SK-N-SH (cell line): ENCODE measurements around the gene IDH3A. TPM values are rescaled to one million over a fixed set of nuclear protein-coding genes. Genes with fewer than 3 reads are reported as not detected.

ENCODE experiments used
- CTCF ChIA-PET: fragments of 300-600, 350-600 bp; formaldehyde crosslinking; extraction: SDS; loops from one replicate; lab custom pipeline; 2021; lab: Yijun Ruan, JAX
- POLR2A ChIA-PET: fragments of 350-600 bp; sonication (Branson Sonifier 250); formaldehyde crosslinking; extraction: SDS; loops from one replicate; lab custom pipeline; 2020; ENCODE audit warnings: antibody characterized with exemption, inconsistent platforms; lab: Yijun Ruan, JAX
- DNase-seq: peaks from one replicate; pipeline ENCODE4 v3.0.0; 2012
- H2AFZ ChIP-seq: fragments of 200-600 bp; sonication (generic); 2 replicates; pipeline ENCODE4 v1.8.1; 2016; ENCODE audit warnings: antibody characterized with exemption, mild to moderate bottlenecking, low read depth
- H3F3A ChIP-seq: fragments of 200-600 bp; sonication (generic); replicated peaks from 2 replicates; pipeline ENCODE3; 2016; ENCODE audit warnings: antibody characterized with exemption, mild to moderate bottlenecking; ENCODE audit not compliant: insufficient read depth
- H3K27ac ChIP-seq, 2 experiments: fragments of 200-500 bp in 1 of 2; fragments of 200-600 bp in 1 of 2; sonication (Bioruptor generic) in 1 of 2; sonication (generic), shearing (Covaris generic) in 1 of 2; 2 replicates each; pipeline versions ENCODE4 v1.5.1 to v1.6.1; 2014 to 2016; ENCODE audit warnings: low read depth in 2 of 2, inconsistent platforms in 1 of 2, low read length in 1 of 2, mild to moderate bottlenecking in 1 of 2, mixed read lengths in 1 of 2
- H3K27me3 ChIP-seq: fragments of 200-600 bp; sonication (generic), shearing (Covaris generic); 2 replicates; pipeline ENCODE4 v1.6.1; 2016; ENCODE audit warnings: mixed run types; ENCODE audit not compliant: insufficient read depth
- H3K36me3 ChIP-seq, 2 experiments: fragments of 200-500 bp in 1 of 2; fragments of 200-600 bp in 1 of 2; sonication (Bioruptor generic) in 1 of 2; sonication (generic) in 1 of 2; replicated peaks in 1 of 2; 2 replicates each; pipeline versions ENCODE3 to v1.5.1; 2014 to 2016; ENCODE audit warnings: low read length in 1 of 2, mild to moderate bottlenecking in 1 of 2; ENCODE audit not compliant: insufficient read depth in 2 of 2, control insufficient read depth in 1 of 2
- H3K4me1 ChIP-seq, 2 experiments: fragments of 200-500 bp in 1 of 2; fragments of 200-600 bp in 1 of 2; sonication (Bioruptor generic) in 1 of 2; sonication (generic), shearing (Covaris generic) in 1 of 2; 2 replicates each; pipeline versions ENCODE4 v1.5.1 to v1.6.1; 2014 to 2016; ENCODE audit warnings: low read depth in 1 of 2, low read length in 1 of 2, mixed run types in 1 of 2; ENCODE audit not compliant: insufficient read depth in 2 of 2, control insufficient read depth in 1 of 2
- H3K4me2 ChIP-seq: fragments of 200-600 bp; sonication (generic), shearing (Covaris generic); 2 replicates; pipeline ENCODE4 v1.6.1; 2017; ENCODE audit warnings: mixed run types
- H3K4me3 ChIP-seq, 2 experiments: fragments of 200-500 bp in 1 of 2; fragments of 200-600 bp in 1 of 2; sonication (Bioruptor generic) in 1 of 2; sonication (generic), shearing (Covaris generic) in 1 of 2; 2 replicates each; pipeline versions ENCODE4 v1.5.1 to v1.8.1; 2014 to 2016; ENCODE audit warnings: low read depth in 2 of 2, inconsistent platforms in 1 of 2, low read length in 1 of 2, mild to moderate bottlenecking in 1 of 2, mixed read lengths in 1 of 2, moderate library complexity in 1 of 2
- H3K79me2 ChIP-seq: fragments of 200-600 bp; sonication (generic); 2 replicates; pipeline ENCODE4 v1.8.1; 2017; ENCODE audit warnings: mild to moderate bottlenecking; ENCODE audit not compliant: insufficient read depth
- H3K9ac ChIP-seq: fragments of 200-600 bp; sonication (generic); 2 replicates; pipeline ENCODE4 v1.6.1; 2017; ENCODE audit warnings: mixed run types
- H3K9me2 ChIP-seq: fragments of 200-600 bp; sonication (generic); 2 replicates; pipeline ENCODE4 v1.6.1; 2017; ENCODE audit warnings: mixed run types
- H3K9me3 ChIP-seq: fragments of 200-600 bp; sonication (generic); 2 replicates; pipeline ENCODE4 v1.6.1; 2017; ENCODE audit warnings: mixed run types, mild to moderate bottlenecking, moderate library complexity
- H4K20me1 ChIP-seq: fragments of 200-600 bp; sonication (generic); 2 replicates; pipeline ENCODE4 v1.6.1; 2017; ENCODE audit warnings: mild to moderate bottlenecking, mixed run types; ENCODE audit not compliant: insufficient read depth
- EP300 ChIP-seq, 2 experiments: IDR thresholded peaks; 2 replicates each; pipeline versions ENCODE4 v1.4.0 to v1.6.1; 2012; ENCODE audit warnings: borderline replicate concordance in 1 of 2, low read depth in 1 of 2, low read length in 1 of 2
- FOXJ3 ChIP-seq: sonication (generic); formaldehyde crosslinking; IDR thresholded peaks from 2 replicates; pipeline ENCODE4 v1.5.1; 2020; ENCODE audit warnings: mild to moderate bottlenecking, missing genetic modification reagents
- GATA2 ChIP-seq: sonication (generic); formaldehyde crosslinking; IDR thresholded peaks from 2 replicates; pipeline ENCODE4 v1.5.0; 2020; ENCODE audit warnings: mild to moderate bottlenecking, missing genetic modification reagents
- JUND ChIP-seq: IDR thresholded peaks from 2 replicates; pipeline ENCODE4 v1.4.0; 2012
- POLR2AphosphoS5 ChIP-seq: IDR thresholded peaks from 2 replicates; pipeline ENCODE4 v1.6.1; 2012; ENCODE audit warnings: low read depth, low read length
- RFX5 ChIP-seq: IDR thresholded peaks from 2 replicates; pipeline ENCODE4 v1.6.1; 2012; ENCODE audit warnings: mild to moderate bottlenecking, improper control_type of control experiment, low read length
- SIN3A ChIP-seq: IDR thresholded peaks from 2 replicates; pipeline ENCODE4 v1.6.1; 2012; ENCODE audit warnings: low read depth, mild to moderate bottlenecking, low read length, moderate library complexity, borderline replicate concordance
- SMC3 ChIP-seq: IDR thresholded peaks from 2 replicates; pipeline ENCODE4 v1.6.1; 2012; ENCODE audit warnings: low read depth, low read length, improper control_type of control experiment
- TAF1 ChIP-seq: IDR thresholded peaks from 2 replicates; pipeline ENCODE4 v1.6.1; 2012; ENCODE audit warnings: low read depth, mild to moderate bottlenecking, low read length, moderate library complexity, borderline replicate concordance
- USF2 ChIP-seq: fragments of 150-350 bp; IDR thresholded peaks from 2 replicates; pipeline ENCODE4 v1.6.1; 2017; ENCODE audit warnings: antibody characterized with exemption, low read length, low read depth, borderline replicate concordance
- WGBS: methylation state at CpG from one replicate; pipeline ENCODE4 v1.1.6; 2017; ENCODE audit warnings: low lambda C conversion rate; 5-methylcytosine and 5-hydroxymethylcytosine counted together
- polyA plus RNA-seq, 3 experiments: library from polyadenylated mRNA; depleted of rRNA; stranded (reverse); fragments of >200 nt; gene quantifications; 2 replicates each; pipeline ENCODE4 v1.2.3, GENCODE V29; 2012
- TF ChIP-seq, protein P1 (sequence below): IDR thresholded peaks from 2 replicates; pipeline ENCODE4 v1.4.0; 2012; ENCODE audit warnings: low read depth, borderline replicate concordance
- TF ChIP-seq, protein P2 (sequence below): fragments of 200-600 bp; sonication (generic); IDR thresholded peaks from 2 replicates; pipeline ENCODE4 v1.6.1; 2017; ENCODE audit warnings: antibody characterized with exemption, mild to moderate bottlenecking, moderate library complexity

IDH3A gene
- polyA plus RNA-seq, 1 of the 3 experiments (the other 2 are of a cell fraction) = 33.2 TPM

- Histone ChIP-seq H3K9me2 (no peaks in the 10 kb centered on the region), H3K4me2 (no peak overlapping the region), H3K79me2 (no peaks in the 10 kb centered on the region), H3K27ac (no peak overlapping the region), H3K36me3 (no peaks in the 10 kb centered on the region), H3K9ac (no peak overlapping the region), H3K4me3 (no peak overlapping the region), H3K9me3 (no peaks in the 10 kb centered on the region), H4K20me1 (no peaks in the 10 kb centered on the region), H3K4me1 (peaks cover 11 to 28% of the 10 kb centered on the region in 2 experiments; a peak in 3 of 4 replicates), H3F3A (no peaks in the 10 kb centered on the region), H3K27me3 (no peaks in the 10 kb centered on the region), H2AFZ (no peak overlapping the region)
- 82% methylated on average over 8 of the region's 8 CpGs for WGBS
- TF ChIP-seq EP300 (IDR thresholded peaks at IDR 0.05; ENCODE audit: borderline replicate concordance in 1 of 2, low read depth in 1 of 2, low read length in 1 of 2) (no peak), FOXJ3 (CRISPR knock-in tag) (no peak), TAF1 (no peak), JUND (no peak), SMC3 (no peak), USF2 (no peak), GATA2 (no peak), SIN3A (no peak), POLR2AphosphoS5 (no peak), RFX5 (no peak)
- TF ChIP-seq, protein P1, sequence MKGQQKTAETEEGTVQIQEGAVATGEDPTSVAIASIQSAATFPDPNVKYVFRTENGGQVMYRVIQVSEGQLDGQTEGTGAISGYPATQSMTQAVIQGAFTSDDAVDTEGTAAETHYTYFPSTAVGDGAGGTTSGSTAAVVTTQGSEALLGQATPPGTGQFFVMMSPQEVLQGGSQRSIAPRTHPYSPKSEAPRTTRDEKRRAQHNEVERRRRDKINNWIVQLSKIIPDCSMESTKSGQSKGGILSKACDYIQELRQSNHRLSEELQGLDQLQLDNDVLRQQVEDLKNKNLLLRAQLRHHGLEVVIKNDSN = no peak
- TF ChIP-seq, protein P2, sequence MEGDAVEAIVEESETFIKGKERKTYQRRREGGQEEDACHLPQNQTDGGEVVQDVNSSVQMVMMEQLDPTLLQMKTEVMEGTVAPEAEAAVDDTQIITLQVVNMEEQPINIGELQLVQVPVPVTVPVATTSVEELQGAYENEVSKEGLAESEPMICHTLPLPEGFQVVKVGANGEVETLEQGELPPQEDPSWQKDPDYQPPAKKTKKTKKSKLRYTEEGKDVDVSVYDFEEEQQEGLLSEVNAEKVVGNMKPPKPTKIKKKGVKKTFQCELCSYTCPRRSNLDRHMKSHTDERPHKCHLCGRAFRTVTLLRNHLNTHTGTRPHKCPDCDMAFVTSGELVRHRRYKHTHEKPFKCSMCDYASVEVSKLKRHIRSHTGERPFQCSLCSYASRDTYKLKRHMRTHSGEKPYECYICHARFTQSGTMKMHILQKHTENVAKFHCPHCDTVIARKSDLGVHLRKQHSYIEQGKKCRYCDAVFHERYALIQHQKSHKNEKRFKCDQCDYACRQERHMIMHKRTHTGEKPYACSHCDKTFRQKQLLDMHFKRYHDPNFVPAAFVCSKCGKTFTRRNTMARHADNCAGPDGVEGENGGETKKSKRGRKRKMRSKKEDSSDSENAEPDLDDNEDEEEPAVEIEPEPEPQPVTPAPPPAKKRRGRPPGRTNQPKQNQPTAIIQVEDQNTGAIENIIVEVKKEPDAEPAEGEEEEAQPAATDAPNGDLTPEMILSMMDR = no peak
- ChIA-PET CTCF (interaction anchor here (1.1 to 8.2 kb wide), 4 partner anchors 13 to 575 kb away, joined by 3 to 68 read pairs (median 3); no protein-coding TSS in a partner anchor), POLR2A (no interaction called here)
- no peak for DNase-seq
These were observed 58.6 kb downstream of the IDH3A start for GRCh38 chr15:78207641-78208340.

- ChIA-PET POLR2A (no interaction called here), CTCF (interaction anchor here (1.1 to 8.2 kb wide), 4 partner anchors 14 to 575 kb away, joined by 3 to 68 read pairs (median 3); no protein-coding TSS in a partner anchor)
- Histone ChIP-seq H2AFZ (no peak overlapping the region), H3K9me3 (no peaks in the 10 kb centered on the region), H4K20me1 (no peaks in the 10 kb centered on the region), H3K9ac (no peak overlapping the region), H3F3A (no peaks in the 10 kb centered on the region), H3K79me2 (no peaks in the 10 kb centered on the region), H3K4me3 (no peak overlapping the region), H3K27ac (no peak overlapping the region), H3K4me2 (no peak overlapping the region), H3K4me1 (peaks cover 11 to 29% of the 10 kb centered on the region in 2 experiments; a peak in 3 of 4 replicates), H3K27me3 (no peaks in the 10 kb centered on the region), H3K9me2 (no peaks in the 10 kb centered on the region), H3K36me3 (no peaks in the 10 kb centered on the region)
- WGBS = 85% methylated on average over 4 of the region's 8 CpGs
- TF ChIP-seq FOXJ3 (CRISPR knock-in tag) = no peak
- no peak for DNase-seq
These were observed 59.2 kb downstream of the IDH3A start for GRCh38 chr15:78208341-78208844.
